Motor neuron (in vitro differentiated cells): ENCODE results near the gene CDH24. TPM values are rescaled to one million over a fixed set of nuclear protein-coding genes. Genes with fewer than 3 reads are reported as not detected.

Experiments used
- ATAC-seq, 8 experiments: fragments of 200-7000 bp; cut with Tn5 transposase; replicated peaks in 6 of 8; 2 replicates each; pipeline ENCODE4 v1.8.0; 2021; ENCODE audit warnings: mild to moderate bottlenecking in 8 of 8, moderate library complexity in 8 of 8
- H3K27ac ChIP-seq, 2 donors: fragments of 250-450 bp; sonication (Bioruptor Pico); 2 replicates each; pipeline ENCODE4 v1.9.0; 2021; ENCODE audit warnings: antibody characterized with exemption in 2 of 2, mild to moderate bottlenecking in 2 of 2, moderate library complexity in 1 of 2
- H3K4me1 ChIP-seq, 2 donors: fragments of 250-450 bp; sonication (Bioruptor Pico); replicated peaks in 1 of 2; 2 replicates each; pipeline ENCODE4 v1.6.1; 2021; ENCODE audit warnings: antibody characterized with exemption in 2 of 2, mild to moderate bottlenecking in 2 of 2, moderate library complexity in 1 of 2
- H3K4me3 ChIP-seq, 5 donors: fragments of 250-450 bp; sonication (Bioruptor Pico); 2 replicates each; pipeline ENCODE4 v1.9.0; 2021; ENCODE audit warnings: antibody characterized with exemption in 5 of 5, mild to moderate bottlenecking in 5 of 5, moderate library complexity in 4 of 5
- WGBS, 10 experiments: fragments of 450-650 bp; shearing (Covaris generic); methylation state at CpG; one replicate each; pipeline ENCODE4 v1.0.0; 2022; 5-methylcytosine and 5-hydroxymethylcytosine counted together
- in situ Hi-C, 9 experiments: fragments of 400-800 bp; cut with MboI; loops; one replicate each; pipeline ENCODE4 v1.15.0; 2021; ENCODE audit warnings: low sequenced_read_pairs in 9 of 9, low pct_unique_long_range_greater_than_20kb in 2 of 9; ENCODE audit not compliant: unreplicated experiment in 9 of 9
- total RNA-seq, 8 experiments: library from RNA; unstranded; fragments of 300-600 nt; gene quantifications; 2 replicates each; pipeline versions ENCODE4 v1.2.3 to v1.2.4, GENCODE V29; 2022

CDH24 gene
- total RNA-seq, 8 experiments from 2014 or later = 5.3 to 24.4 (median 11.0) TPM

GRCh38 chr14:23097786-23098185 lies 40.5 kb upstream of the CDH24 start:
- Histone ChIP-seq H3K27ac (no peak overlapping the region), H3K4me1 (peaks cover 10 to 13% of the 10 kb centered on the region in 2 donors), H3K4me3 (no peak overlapping the region)
- WGBS, 10 experiments = 76 to 100% (median 93%) methylated on average over 1 to 6 of the region's 7 CpGs; no CpG with 5 or more reads in 1 of the 10 experiments
- in situ Hi-C loops = no loop called here
- ATAC-seq = no peak

GRCh38 chr14:23095196-23096108 lies 38.1 kb upstream of the CDH24 start, which contains the start of gene C14orf119:
TSS of gene C14orf119 (plus strand) at chr14:23095505. CDS start at chr14:23097659, 2,154 bp downstream.
- H3K27ac ChIP-seq = peak within 1 kb of the TSS; percentile 97 to 98
- peak within 1 kb of the TSS; percentile 63 to 91 (median 84) for H3K4me3 ChIP-seq
- 0 to 6% (median 0%) methylated on average over 2 to 25 of the region's 46 CpGs; no CpG with 5 or more reads in 1 of the 10 experiments for WGBS, 10 experiments
- in situ Hi-C loops = no loop called here
- peaks cover 10 to 13% of the 10 kb centered on the region in 2 donors for H3K4me1 ChIP-seq
- peak; percentile 79 to 92 (median 90) for ATAC-seq

- in situ Hi-C loops = no loop called here
- 0 to 20% (median 0%) methylated on average over 1 to 18 of the region's 55 CpGs; no CpG with 5 or more reads in 4 of the 10 experiments for WGBS, 10 experiments
- peak within 1 kb of the TSS; percentile 97 to 98 for H3K27ac ChIP-seq
- H3K4me3 ChIP-seq = peak within 1 kb of the TSS; percentile 63 to 91 (median 84)
- peaks cover 10 to 13% of the 10 kb centered on the region in 2 donors for H3K4me1 ChIP-seq
- ATAC-seq = peak; percentile 34 to 64 (median 59)
These were observed 37.4 kb upstream of the CDH24 start, which contains the start of gene ACIN1 for GRCh38 chr14:23094666-23095195. TSS of gene ACIN1 (minus strand) at chr14:23095136. CDS start at chr14:23095112, 24 bp downstream.

- Histone ChIP-seq H3K4me1 (peaks cover 10 to 13% of the 10 kb centered on the region in 2 donors), H3K4me3 (peak overlapping the region; percentile 63 to 91 (median 84)), H3K27ac (peak overlapping the region; percentile 97 to 98)
- ATAC-seq = no peak
- in situ Hi-C loops = no loop called here
- WGBS, 10 experiments = 0 to 20% (median 4%) methylated on average over 1 to 7 of the region's 14 CpGs; no CpG with 5 or more reads in 1 of the 10 experiments
These were observed 36.8 kb upstream of the CDH24 start for GRCh38 chr14:23093991-23094665.

- WGBS, 10 experiments = 57 to 100% (median 90%) methylated on average over 1 to 2 of the region's 2 CpGs; no CpG with 5 or more reads in 1 of the 10 experiments
- no peak for ATAC-seq
- H3K27ac ChIP-seq = no peak overlapping the region
- peaks cover 10 to 13% of the 10 kb centered on the region in 2 donors for H3K4me1 ChIP-seq
- in situ Hi-C loops = no loop called here
- H3K4me3 ChIP-seq = peak overlapping the region in 4 of 5 donors; percentile 74 to 91 (median 86)
These were observed 36.2 kb upstream of the CDH24 start for GRCh38 chr14:23093526-23093925.

GRCh38 chr14:23093104-23093503 lies 35.8 kb upstream of the CDH24 start:
- in situ Hi-C loops = no loop called here

GRCh38 chr14:23091294-23092225 lies 34.2 kb upstream of the CDH24 start:
- 60 to 100% (median 94%) methylated on average over 1 to 12 of the region's 12 CpGs; no CpG with 5 or more reads in 1 of the 10 experiments for WGBS, 10 experiments
- in situ Hi-C loops = no loop called here

More at GRCh38 chr14:23093104-23093503, 35.8 kb upstream of the CDH24 start:
- no peak overlapping the region for H3K4me3 ChIP-seq
- WGBS, 10 experiments = 62 to 100% (median 95%) methylated on average over 1 to 2 of the region's 2 CpGs; no CpG with 5 or more reads in 2 of the 10 experiments
- no peak for ATAC-seq
- peaks cover 10 to 13% of the 10 kb centered on the region in 2 donors for H3K4me1 ChIP-seq
- H3K27ac ChIP-seq = no peak overlapping the region

GRCh38 chr14:23090254-23090636 lies 32.9 kb upstream of the CDH24 start:
- 61 to 100% (median 90%) methylated on average over 1 to 4 of the region's 4 CpGs; no CpG with 5 or more reads in 3 of the 10 experiments for WGBS, 10 experiments
- Histone ChIP-seq H3K4me3 (no peak overlapping the region), H3K27ac (no peak overlapping the region), H3K4me1 (peaks cover 7 to 9% of the 10 kb centered on the region in 2 donors)
- in situ Hi-C loops = no loop called here
- no peak for ATAC-seq

More at GRCh38 chr14:23091294-23092225, 34.2 kb upstream of the CDH24 start:
- H3K27ac ChIP-seq = no peak overlapping the region
- H3K4me1 ChIP-seq = peaks cover 9 to 10% of the 10 kb centered on the region in 2 donors
- no peak for ATAC-seq
- no peak overlapping the region for H3K4me3 ChIP-seq

GRCh38 chr14:23089498-23090253 lies 32.4 kb upstream of the CDH24 start:
- peak in 1 of 8 experiments; percentile 3 for ATAC-seq

GRCh38 chr14:23086565-23086964 lies 29.2 kb upstream of the CDH24 start:
- in situ Hi-C loops = no loop called here
- Histone ChIP-seq H3K4me1 (no peaks in the 10 kb centered on the region), H3K27ac (no peak overlapping the region), H3K4me3 (no peak overlapping the region)
- no peak for ATAC-seq
- 86 to 100% (median 100%) methylated on average over 1 of the region's 1 CpG; no CpG with 5 or more reads in 6 of the 10 experiments for WGBS, 10 experiments

More at GRCh38 chr14:23089498-23090253, 32.4 kb upstream of the CDH24 start:
- Histone ChIP-seq H3K27ac (no peak overlapping the region), H3K4me3 (no peak overlapping the region), H3K4me1 (peaks cover 7 to 9% of the 10 kb centered on the region in 2 donors)
- WGBS, 10 experiments = 54 to 98% (median 92%) methylated on average over 3 to 12 of the region's 12 CpGs
- in situ Hi-C loops = no loop called here

GRCh38 chr14:23085458-23085857 lies 28.1 kb upstream of the CDH24 start:
- 36 to 100% (median 89%) methylated on average over 1 to 3 of the region's 3 CpGs; no CpG with 5 or more reads in 1 of the 10 experiments for WGBS, 10 experiments
- no peaks in the 10 kb centered on the region for H3K4me1 ChIP-seq
- in situ Hi-C loops = no loop called here
- no peak overlapping the region for H3K4me3 ChIP-seq
- ATAC-seq = peak in 1 of 8 experiments; percentile 46
- no peak overlapping the region for H3K27ac ChIP-seq
